ENCODE results near the gene WNT3A. TPM values are rescaled to one million over a fixed set of nuclear protein-coding genes. Genes with fewer than 3 reads are reported as not detected.

Gene WNT3A
- total and polyA plus RNA-seq, 9 of the 15 experiments (the other 6 are each of a cell fraction or from before 2014, with no cell fraction given): not detected

GRCh38 chr1:228102791-228103620, 96.2 kb downstream of the WNT3A start, which contains the start of gene C1orf35 (continued):
- TF ChIP-seq CREB1 (IDR thresholded peaks at IDR 0.05) (peak; percentile 99), CREB1 (CRISPR knock-in tag; IDR thresholded peaks at IDR 0.05) (peak; percentile 100), ZNF707 (CRISPR knock-in tag; conservative IDR thresholded peaks at IDR 0.05) (no peak), XRCC5 (IDR thresholded peaks at IDR 0.05; ENCODE audit: low read depth, low read length) (no peak), MTA3 (IDR thresholded peaks at IDR 0.05; ENCODE audit: borderline replicate concordance) (peak; percentile 80; the same call in 1 of the 2 replicates), TSC22D4 (tag; IDR thresholded peaks at IDR 0.05) (no peak), FOXK1 (CRISPR knock-in tag; IDR thresholded peaks at IDR 0.05; ENCODE audit: borderline replicate concordance) (peak; percentile 86; the same call in 1 of the 2 replicates), GABPB1 (CRISPR knock-in tag; IDR thresholded peaks at IDR 0.05) (peak; percentile 77; the same call in 1 of the 2 replicates), ESRRA (IDR thresholded peaks at IDR 0.05; ENCODE audit: borderline replicate concordance, low read depth) (peak; percentile 74; the same call in 1 of the 2 replicates), MED1 (CRISPR knock-in tag; IDR thresholded peaks at IDR 0.05; ENCODE audit: borderline replicate concordance) (no peak), GABPB2 (CRISPR knock-in tag; conservative IDR thresholded peaks at IDR 0.05) (no peak), ILK (tag; IDR thresholded peaks at IDR 0.05; ENCODE audit: borderline replicate concordance, low read depth) (no peak), C11orf30 (IDR thresholded peaks at IDR 0.05; ENCODE audit: low read depth) (peak; percentile 99), ZNF280B (CRISPR knock-in tag; IDR thresholded peaks at IDR 0.05) (no peak), ZNF140 (CRISPR knock-in tag; IDR thresholded peaks at IDR 0.05) (no peak), RCOR1 (IDR thresholded peaks at IDR 0.05; ENCODE audit: borderline replicate concordance in 1 of 2, low read depth in 2 of 2, low read length in 2 of 2) (no peak; a peak in 1 of 4 replicates), HDAC8 (tag; IDR thresholded peaks at IDR 0.05) (no peak), MAX (CRISPR knock-in tag; IDR thresholded peaks at IDR 0.05) (peak; percentile 92), ZMIZ1 (IDR thresholded peaks at IDR 0.05; ENCODE audit: low read depth in 2 of 2, low read length in 2 of 2) (no peak), SRF (CRISPR knock-in tag; IDR thresholded peaks at IDR 0.05) (no peak), GABPA (tag; conservative IDR thresholded peaks at IDR 0.05; ENCODE audit: low read depth) (peak; percentile 38; the same call in 1 of the 2 replicates), ZNF197 (CRISPR knock-in tag; IDR thresholded peaks at IDR 0.05; ENCODE audit: low read depth) (no peak), TCFL5 (CRISPR knock-in tag; conservative IDR thresholded peaks at IDR 0.05) (no peak), GATAD2A (IDR thresholded peaks at IDR 0.05) (0 out of 2 replicates have a peak, but pooled peaks have one; percentile 34)
